CD4-positive, alpha-beta T cell treated with Interleukin-21 for 1 hour (primary cell): ENCODE measurements around the gene IDS.
"Not testable (repeated sequence)": the region's sequence is repeated elsewhere in the genome, so short reads cannot be mapped to it uniquely, and the experiment has no call there.

Experiments
- DNase-seq: peaks from one replicate; pipeline ENCODE4 v3.0.0-alpha.2; 2020

The IDS gene

GRCh38 chrX:149527705-149528104, 22.6 kb upstream of the IDS start:
- DNase-seq = peak; percentile 79

- DNase-seq = not testable (repeated sequence)
These were observed 21.4 kb upstream of the IDS start for GRCh38 chrX:149526318-149527033.

GRCh38 chrX:149525903-149526302, 20.8 kb upstream of the IDS start:
- DNase-seq = peak; percentile 70

GRCh38 chrX:149525389-149525788, 20.3 kb upstream of the IDS start:
- DNase-seq = peak; percentile 88

GRCh38 chrX:149522916-149523315, 17.8 kb upstream of the IDS start:
- DNase-seq = no peak

- DNase-seq = peak; percentile 54
These were observed 16.3 kb upstream of the IDS start for GRCh38 chrX:149521438-149521837.

- not testable (repeated sequence) for DNase-seq
These were observed 15.7 kb upstream of the IDS start for GRCh38 chrX:149520636-149521277.

GRCh38 chrX:149518236-149518635, 13.1 kb upstream of the IDS start:
- DNase-seq = no peak

- DNase-seq = no peak
These were observed 12.2 kb upstream of the IDS start for GRCh38 chrX:149517308-149517707.

GRCh38 chrX:149516604-149517003, 11.5 kb upstream of the IDS start:
- no peak for DNase-seq

- no peak for DNase-seq
These were observed 11.0 kb upstream of the IDS start for GRCh38 chrX:149515954-149516602.

- peak; percentile 55 for DNase-seq
These were observed 8.8 kb upstream of the IDS start for GRCh38 chrX:149513825-149514428.

- peak; percentile 69 for DNase-seq
These were observed 7.2 kb upstream of the IDS start for GRCh38 chrX:149512225-149512885.

- no peak for DNase-seq
These were observed 6.0 kb upstream of the IDS start for GRCh38 chrX:149511081-149511480.

GRCh38 chrX:149510386-149510785, 5.3 kb upstream of the IDS start:
- no peak for DNase-seq

GRCh38 chrX:149508467-149508866, 3.4 kb upstream of the IDS start:
- DNase-seq = no peak

- no peak for DNase-seq
These were observed 1.2 kb upstream of the IDS start for GRCh38 chrX:149506349-149506748.

GRCh38 chrX:149505671-149506070, 565 bp upstream of the IDS start:
- no peak for DNase-seq

GRCh38 chrX:149504226-149504914, 736 bp downstream of the IDS start:
- DNase-seq = peak; percentile 83

GRCh38 chrX:149503446-149503845, 1.7 kb downstream of the IDS start:
- DNase-seq = peak; percentile 86

- DNase-seq = peak; percentile 46
These were observed 2.2 kb downstream of the IDS start for GRCh38 chrX:149502923-149503322.

GRCh38 chrX:149499766-149500165, 5.3 kb downstream of the IDS start:
- no peak for DNase-seq

- no peak for DNase-seq
These were observed 6.3 kb downstream of the IDS start for GRCh38 chrX:149498767-149499166.
